ENCODE data around the gene NFAT5.
"Not testable (repeated sequence)": the region's sequence is repeated elsewhere in the genome, so short reads cannot be mapped to it uniquely, and the experiment has no call there.

The NFAT5 gene

DNA sequence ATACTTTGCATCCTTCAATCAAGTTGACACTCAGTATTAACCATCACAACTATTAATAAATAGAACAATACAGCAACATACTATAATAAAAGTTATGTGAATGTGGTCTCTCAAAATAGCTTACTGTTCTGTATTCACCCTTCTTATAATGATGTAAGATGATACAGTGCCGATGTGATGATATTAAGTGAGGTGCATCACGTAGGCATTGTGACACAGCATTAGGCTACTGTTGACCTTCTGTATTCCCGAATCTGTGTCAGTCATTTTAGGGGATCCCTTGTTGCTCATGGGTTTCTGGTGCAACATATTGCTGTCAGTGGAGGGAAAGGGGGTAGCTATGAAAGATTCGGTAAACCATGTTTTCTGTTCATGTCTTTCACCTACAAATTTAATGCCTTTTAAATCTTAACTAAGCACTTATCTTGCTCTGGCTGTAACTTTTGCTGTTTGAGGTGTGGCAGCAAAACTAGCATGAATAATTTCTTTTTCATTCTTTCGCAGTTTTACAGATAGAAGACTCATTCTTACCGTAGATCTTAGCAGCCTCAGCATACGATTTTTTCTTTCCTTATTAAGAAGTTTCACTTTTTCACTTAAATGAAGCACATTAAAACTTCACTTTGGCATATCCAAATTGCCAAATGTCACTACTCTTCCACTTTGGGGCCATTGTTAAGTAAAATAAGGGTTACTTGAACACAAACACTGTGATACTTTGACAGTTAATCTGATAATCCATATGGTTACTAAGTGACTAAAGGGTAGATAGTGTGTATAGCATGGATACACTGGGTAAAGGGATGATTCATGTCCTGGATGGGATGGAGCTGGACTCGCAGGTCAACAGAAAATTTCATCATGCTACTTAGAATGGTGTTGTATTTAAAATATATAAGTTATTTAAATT lies 29.6 kb downstream of the NFAT5 start:
- no peak for DNase-seq (ENCODE audit: low spot score)

DNA sequence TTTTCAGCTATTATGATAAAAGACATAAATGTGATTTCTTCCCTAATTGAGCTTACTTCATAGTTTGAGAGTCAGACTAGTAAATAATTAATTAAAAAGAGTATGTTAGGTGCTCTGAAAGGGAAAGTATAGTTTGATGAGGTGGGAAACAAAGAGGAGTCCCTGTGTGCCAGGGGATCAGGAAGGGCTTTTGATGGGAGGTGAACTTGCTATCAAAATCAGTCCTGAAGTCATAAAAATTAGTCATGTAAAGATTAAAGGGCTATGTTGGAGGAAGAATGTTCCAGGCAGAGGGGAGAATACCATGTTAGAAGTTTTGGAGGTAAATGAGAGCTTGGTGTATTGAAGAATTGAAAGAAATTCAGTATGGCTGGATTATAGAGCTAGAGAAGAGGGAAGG lies 31.0 kb downstream of the NFAT5 start:
- DNase-seq (ENCODE audit: low spot score) = no peak

DNA sequence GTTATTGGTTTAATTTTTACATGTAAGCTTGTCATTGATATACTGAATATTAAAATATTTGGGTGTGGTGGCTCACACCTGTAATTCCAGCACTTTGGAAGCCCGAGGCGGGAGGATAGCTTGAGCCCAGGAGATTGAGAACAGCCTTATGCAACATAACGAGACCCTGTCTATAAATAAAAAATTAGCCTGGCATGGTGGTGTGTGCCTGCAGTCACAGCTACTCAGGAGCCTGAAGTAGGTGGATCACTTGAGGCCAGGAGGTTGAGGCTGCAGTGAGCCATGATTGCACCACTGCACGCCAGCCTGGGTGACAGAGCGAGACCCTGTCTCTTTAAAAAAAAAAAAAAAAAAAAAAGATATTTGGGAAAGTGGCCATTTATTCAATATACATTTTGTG lies 32.3 kb downstream of the NFAT5 start:
- DNase-seq (ENCODE audit: low spot score) = no peak

DNA sequence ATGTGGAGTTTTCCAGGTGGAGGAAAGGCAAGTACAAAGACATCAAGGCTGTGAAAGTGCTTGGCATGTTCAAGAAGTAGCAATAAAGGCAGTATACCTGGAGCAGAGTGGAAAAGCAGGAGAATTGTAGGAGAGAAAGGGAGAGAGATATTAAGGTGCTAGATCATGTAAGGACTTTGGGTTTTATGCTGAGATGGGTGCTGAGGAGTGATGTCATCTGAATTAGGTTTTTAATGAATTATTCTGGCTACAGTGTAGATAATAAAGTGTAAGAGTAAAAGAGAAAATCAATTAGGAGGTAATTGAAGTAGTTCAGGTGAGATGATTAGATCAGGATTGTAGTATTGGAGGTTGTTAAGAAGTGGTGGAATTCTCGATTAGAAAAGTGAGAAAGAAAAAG lies 34.0 kb downstream of the NFAT5 start:
- no peak for DNase-seq (ENCODE audit: low spot score)

DNA sequence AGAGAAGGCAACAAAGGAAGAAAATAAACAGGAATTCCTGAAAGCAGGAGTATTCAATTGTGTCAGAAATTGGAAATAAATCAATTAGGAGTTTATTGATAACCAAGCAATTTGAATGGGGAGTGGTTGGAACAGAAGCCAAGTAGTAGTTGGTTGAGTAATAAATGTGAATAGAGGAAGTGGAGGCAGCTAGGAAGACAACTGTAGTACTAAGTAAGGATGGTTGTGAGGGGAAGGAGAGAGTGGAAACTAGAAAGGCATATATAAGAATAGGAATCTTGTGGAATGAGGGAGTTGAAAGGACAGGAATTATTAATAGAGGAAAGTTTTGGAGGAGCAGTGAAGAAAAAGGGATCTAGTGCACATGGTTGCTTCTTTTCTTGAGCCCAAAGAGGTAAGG lies 34.4 kb downstream of the NFAT5 start:
- no peak for DNase-seq (ENCODE audit: low spot score)

DNA sequence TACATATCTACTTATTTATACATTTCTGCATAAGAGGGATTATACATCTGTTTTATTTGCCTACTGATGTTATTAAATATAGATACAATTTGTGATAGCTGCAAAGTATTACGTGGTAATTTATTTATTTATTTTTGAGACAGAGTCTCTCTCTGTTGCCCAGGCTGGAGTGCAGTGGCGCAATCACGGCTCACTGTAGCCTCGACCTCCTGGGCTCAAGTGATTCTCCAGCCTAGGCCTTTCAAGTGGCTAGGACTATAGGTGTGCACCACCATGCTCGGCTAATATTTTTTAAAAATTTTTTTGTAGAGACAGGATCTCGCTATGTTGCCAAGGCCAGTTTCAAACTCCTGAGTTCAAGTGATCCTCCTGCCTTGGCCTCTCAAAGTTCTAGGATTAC lies 35.5 kb downstream of the NFAT5 start:
- no peak for DNase-seq (ENCODE audit: low spot score)

DNA sequence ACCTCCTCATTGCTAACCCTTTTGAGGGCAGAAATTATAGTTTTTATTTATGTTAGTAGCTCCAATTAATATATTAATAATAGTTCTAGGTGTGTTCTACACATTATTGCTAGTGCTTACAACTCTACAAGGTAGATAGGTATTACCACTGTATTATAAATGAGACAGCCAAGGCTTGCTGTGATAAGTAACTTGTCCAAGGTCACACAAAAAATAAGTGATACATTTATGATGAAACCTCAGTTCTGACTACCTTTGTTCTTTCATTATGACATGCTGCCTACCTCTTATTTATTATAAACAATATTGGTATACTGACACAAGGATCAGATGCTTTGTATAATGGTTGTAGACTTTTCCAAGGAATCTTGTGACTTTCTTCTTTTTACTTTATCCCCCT lies 41.2 kb downstream of the NFAT5 start:
- DNase-seq (ENCODE audit: low spot score) = no peak

DNA sequence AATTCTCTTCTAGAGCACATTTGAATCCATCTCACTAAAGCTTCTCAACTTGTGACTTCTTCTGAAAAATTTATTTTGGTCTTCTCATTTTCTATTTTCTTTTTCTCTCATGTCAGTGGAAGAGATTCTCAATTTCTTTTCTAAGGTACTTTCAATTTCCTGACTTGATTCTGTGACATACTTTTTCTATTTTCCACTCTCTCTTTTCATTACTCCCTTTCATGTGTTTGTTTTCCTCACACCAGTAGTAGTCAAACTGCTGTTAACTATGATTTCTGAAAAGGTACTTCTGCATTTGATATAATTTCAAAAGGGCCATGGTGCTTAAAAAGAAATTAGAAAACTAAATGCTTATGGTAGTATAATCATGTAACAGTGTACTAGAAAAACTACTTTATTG lies 41.9 kb downstream of the NFAT5 start:
- no peak for DNase-seq (ENCODE audit: low spot score)

DNA sequence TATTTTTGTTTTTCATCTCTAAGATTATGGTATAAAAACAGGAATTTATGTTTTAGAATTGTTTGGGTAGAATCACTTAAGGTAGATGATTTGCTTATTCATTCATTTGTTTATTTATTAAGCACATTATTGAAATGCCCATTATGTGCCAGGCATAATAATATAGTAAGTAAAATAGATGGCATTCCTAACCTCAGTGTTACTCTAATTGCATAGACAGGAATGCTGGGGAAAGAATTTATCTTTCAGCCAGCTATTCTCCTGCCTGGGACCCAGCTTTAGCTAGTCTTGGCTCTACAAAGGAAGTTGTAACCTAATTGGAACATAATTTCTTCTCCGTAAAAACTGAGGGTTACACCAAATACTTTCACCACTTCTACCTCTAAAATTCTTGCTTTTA lies 44.6 kb downstream of the NFAT5 start:
- no peak for DNase-seq (ENCODE audit: low spot score)

DNA sequence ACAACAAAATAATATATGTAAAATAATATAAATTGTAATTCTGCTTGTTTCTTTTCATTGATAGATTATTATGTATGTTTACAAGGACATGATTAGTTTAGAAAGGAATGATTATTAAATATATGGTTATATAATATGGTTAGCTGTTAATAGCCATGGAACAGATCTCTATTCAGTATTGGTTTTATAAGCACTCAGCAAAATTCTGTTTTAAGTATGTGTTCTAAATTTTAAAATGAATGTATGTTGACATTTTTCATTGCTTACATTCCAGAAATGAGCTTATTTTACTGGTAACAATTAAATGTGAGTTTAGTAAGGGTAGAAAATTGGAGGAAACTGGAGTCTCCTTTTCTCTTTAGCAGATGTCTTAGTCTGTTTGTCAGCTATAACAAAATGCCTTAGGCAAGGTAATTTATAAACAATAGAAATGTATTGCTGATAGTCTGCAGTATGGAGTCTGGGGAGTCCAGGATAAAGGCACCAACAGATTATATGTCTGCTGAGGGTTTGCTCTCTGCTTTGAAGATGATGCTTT lies 45.4 kb downstream of the NFAT5 start:
- no peak for DNase-seq (ENCODE audit: low spot score)

DNA sequence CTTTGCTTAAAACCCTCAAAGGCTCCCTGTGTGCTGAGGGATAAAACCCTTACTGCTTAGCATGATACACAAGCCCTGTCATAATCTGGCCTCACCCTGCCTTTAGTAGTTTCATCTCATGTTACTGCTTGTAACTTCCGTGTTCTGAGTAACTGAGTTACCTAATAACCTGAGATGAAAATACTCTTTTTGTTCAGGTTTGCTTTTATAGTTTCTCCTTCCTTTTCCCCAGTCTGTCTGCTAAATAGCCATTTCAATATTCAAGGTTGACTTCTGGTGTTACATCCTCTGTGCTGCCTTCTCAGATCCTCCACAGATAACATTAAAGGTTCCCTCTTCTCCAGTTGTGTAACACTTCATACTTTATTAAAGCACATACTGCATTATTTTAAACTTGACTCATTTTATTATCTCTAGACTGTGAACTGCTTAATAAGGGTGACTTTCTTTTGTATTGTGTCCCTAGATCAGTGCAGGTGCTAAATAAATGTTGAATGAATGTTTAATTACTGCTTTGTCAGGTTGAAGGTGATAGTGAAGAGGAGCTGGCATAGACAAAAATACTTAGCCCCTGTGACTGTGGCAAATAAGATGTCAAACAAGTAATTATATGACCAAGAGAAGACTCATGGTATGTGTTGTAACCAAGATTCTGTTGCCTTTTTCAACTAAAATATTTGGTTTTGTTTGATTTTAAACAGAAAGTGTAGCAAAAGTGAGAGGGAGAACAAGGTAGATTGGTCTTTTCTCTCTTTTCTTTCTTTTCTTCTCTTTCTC lies 47.8 kb downstream of the NFAT5 start:
- no peak for DNase-seq (ENCODE audit: low spot score)

DNA sequence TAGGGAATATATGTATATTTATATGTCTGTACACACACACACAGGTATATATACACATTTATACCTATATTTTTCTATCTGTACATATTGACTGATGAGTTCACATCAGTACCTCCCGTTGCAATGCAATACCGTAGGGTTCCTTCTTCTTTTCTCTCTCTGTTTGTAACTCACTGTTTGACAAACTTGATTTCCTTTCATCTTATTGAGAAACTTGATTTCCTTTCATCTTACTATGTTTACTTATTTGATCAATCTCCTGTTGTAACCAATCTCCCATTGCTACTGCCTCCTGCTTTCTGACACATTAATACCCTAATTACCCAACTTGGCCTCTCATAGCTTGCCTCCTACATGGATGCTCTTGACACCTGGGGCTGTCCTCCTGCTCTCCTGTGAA lies 49.8 kb downstream of the NFAT5 start:
- DNase-seq (ENCODE audit: low spot score) = no peak

DNA sequence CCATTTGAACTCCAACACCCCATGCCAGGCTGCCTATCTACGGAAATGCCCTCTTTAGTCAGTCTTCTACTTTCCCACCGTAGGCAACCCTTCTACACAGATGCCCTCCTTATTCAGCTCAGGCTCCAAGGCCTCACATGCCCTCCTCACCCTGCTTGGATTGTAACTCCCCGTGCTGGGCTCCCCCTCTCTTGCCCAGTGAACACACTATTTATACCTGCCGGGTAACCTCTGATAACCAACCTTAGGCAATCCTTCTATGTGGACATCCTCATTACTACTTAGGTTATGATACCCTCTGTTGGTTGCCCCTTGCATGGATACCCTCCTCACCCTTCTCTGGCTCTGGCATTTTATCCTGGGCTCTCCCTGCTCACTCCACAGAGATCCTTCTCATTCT lies 50.3 kb downstream of the NFAT5 start:
- no peak for DNase-seq (ENCODE audit: low spot score)

DNA sequence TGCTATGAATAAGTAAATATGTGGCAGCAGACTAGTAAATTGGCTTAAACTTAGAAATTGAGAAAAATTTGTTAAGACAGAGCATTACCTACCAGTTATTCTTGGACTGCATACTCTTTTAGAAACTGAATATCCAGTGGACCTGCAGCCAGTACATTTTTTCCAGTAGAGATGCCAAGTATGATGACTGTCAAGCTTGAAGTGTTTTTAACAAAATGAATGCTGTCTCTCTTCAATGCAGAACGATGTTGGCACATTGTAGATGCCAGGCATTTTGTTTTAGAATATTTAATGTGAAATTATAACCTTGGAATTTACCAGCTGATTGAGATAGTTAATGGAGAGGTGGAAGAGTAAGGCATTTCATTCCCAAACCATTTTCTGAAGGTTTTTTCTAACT lies 52.5 kb downstream of the NFAT5 start:
- no peak for DNase-seq (ENCODE audit: low spot score)

DNA sequence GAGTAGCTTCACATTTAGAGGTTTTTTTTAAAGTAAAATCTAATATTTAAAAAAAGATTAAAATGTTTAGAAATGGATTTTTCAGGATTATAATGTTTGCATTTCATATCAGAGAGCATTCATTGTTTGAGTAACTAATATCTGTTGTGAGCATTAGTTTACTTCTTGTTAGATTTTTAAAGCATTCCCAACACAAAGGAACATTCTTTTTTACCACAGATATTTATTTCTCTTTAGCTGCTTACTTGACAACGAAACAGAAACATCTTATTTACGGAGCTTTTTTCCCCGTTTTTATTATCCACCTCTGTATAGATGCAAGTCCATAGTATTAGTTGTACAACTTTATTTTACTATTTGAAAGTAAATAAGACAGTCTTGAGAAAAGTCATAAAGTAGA lies 53.0 kb downstream of the NFAT5 start:
- no peak for DNase-seq (ENCODE audit: low spot score)

DNA sequence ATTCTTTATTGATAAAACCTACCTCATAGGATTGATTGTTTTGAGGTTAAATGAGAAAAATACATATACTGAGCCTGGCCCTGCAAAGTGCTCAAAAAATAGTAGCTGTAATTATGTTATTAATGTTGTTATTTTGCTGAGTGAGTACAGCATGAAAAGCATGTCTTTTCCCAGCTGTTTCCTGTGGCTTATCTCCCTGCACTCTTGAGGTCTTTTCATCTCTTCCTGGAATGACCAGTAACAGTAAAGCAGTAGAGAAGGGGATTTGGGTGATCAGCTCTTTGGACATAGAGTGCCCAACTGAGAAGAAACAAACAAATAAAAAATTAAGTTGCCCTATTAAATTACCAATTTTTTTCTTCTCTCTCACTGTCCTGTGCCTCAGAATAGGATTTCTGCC lies 53.7 kb downstream of the NFAT5 start:
- no peak for DNase-seq (ENCODE audit: low spot score)

DNA sequence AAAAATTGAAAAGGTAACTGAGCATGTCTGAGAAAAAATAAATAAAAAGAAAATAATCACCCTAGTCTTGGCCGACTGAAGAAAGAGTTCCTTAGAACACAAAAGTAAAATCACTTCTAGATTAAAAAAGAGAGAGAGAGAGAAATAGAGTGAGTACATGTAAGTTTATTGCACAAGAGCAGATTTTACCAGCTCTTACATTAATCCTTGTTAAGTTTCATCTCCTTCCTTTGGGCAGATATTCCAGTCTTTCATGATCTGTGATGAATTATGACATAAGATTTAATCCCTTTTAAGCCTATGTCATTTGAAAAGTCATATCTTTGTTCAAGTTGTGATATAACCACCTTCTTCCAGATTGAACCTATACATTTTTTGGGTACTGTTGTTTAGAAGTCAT lies 54.8 kb downstream of the NFAT5 start:
- DNase-seq (ENCODE audit: low spot score) = no peak

DNA sequence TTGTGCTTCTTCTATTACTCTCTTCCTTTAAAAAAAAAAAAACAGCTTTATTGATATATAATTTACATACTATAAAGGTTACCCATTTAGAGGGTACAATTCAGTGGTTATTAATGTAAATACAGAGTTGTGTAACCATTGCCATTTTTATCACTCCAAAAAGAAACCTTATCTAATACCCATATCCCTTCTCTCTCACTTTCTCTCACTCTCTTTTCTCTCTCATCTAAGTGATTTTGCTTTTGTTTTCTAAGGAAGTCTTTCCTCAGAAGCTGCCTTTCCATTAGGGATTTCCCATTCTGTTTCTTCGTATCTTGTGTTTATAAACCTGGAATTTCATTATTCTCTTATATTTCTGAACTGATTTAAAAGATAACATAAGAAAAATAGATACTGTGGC lies 55.5 kb downstream of the NFAT5 start:
- DNase-seq (ENCODE audit: low spot score) = no peak

DNA sequence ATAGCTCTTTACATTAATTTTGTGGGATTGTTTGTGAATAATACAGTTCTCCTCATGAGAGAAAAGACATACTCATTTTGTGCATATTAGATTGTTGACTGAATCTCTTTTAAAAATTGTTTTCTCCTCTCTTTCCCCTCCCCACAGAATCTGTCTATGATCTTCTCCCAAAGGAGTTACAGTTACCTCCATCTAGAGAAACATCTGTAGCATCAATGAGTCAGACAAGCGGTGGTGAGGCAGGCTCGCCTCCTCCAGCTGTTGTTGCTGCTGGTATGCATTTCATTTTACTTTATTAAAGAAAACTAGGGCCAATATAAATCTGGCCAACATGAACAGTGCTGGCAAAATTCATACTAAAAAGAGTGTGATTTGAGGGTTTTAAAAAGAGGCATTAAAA lies 60.5 kb downstream of the NFAT5 start:
- DNase-seq (ENCODE audit: low spot score) = no peak

DNA sequence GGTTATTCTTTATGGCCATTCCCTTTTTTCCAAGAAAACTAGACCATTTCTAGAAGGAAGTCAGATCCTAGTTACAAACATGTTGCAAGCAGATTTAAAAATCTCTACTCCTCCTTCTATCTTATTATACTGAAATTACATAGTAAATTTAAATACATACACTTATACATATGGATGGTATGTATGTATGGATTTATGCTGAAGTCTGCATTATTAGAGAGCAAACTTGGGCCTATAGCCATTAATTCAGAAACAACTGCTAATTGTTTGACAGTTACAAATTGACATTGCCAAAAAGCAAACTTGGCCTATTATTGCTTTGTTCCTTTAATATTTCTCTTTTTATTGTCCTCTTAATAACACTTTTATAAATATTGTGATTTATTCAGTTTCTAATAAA lies 67.1 kb downstream of the NFAT5 start:
- no peak for DNase-seq (ENCODE audit: low spot score)

DNA sequence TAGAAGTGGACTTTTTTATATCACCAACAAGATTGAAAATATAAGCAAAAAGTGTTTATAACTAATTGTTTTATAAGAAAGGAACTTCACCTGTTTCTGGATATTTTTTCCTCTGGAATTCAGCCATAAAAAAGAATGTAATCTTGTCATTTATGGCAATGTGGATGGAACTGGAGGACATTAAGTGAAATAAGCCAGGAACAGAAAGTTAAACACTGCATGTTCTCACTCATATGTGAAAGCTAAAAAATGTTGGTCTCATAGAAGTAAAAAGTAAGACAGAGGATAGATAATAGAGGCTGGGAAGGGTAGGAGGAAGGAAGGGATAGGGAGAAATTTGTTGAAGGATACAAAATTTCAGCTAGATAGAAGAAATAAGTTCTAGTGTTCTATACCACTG lies 67.6 kb downstream of the NFAT5 start:
- no peak for DNase-seq (ENCODE audit: low spot score)

DNA sequence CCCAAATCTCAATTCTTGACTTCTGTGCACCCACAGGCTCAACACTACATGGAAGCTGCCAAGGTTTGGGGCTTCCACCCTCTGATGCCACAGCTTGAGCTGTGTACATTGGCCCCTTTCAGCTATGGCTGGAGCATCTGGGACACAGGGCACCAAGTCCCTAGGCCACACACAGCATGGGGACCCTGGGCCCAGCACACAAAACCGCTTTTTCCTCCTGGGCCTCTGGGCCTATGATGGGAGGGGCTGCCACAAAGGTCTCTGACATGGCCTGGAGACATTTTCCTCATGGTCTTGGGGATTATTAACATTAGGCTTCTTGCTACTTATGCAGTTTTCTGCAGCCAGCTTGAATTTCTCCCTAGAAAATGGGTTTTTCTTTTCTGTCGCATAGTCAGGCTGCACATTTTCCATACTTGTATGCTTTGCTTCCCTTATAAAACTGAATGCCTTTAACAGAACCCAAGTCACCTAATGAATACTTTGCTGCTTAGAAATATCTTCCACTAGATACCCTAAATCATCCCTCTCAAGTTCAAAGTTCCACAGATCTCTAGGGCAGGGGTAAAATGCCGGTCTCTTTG lies 70.9 kb downstream of the NFAT5 start:
- not testable (repeated sequence) for DNase-seq (ENCODE audit: low spot score)
